Gastroesophageal sphincter (tissue), 3 donors: ENCODE data around the gene MYO15A.

Source experiments
- POLR2A ChIP-seq, 2 donors: fragments of 450-650 bp; IDR thresholded peaks; one replicate each; pipeline ENCODE4 v1.6.1; 2017; ENCODE audit warnings: antibody characterized with exemption in 2 of 2, mild to moderate bottlenecking in 2 of 2, moderate library complexity in 1 of 2
- POLR2AphosphoS5 ChIP-seq: sonication (generic); formaldehyde crosslinking; IDR thresholded peaks from one replicate; pipeline ENCODE4 v1.6.1; 2017; ENCODE audit warnings: antibody characterized with exemption
- TF ChIP-seq, protein P1 (sequence below), 4 experiments: fragments of 200-600 bp in 2 of 4; fragments of 450-650 bp in 2 of 4; sonication (generic) in 1 of 4; IDR thresholded peaks; one replicate each; pipeline ENCODE4 v1.5.1; 2017 to 2019; ENCODE audit warnings: antibody characterized with exemption in 4 of 4, mild to moderate bottlenecking in 2 of 4, moderate library complexity in 2 of 4

DNA sequence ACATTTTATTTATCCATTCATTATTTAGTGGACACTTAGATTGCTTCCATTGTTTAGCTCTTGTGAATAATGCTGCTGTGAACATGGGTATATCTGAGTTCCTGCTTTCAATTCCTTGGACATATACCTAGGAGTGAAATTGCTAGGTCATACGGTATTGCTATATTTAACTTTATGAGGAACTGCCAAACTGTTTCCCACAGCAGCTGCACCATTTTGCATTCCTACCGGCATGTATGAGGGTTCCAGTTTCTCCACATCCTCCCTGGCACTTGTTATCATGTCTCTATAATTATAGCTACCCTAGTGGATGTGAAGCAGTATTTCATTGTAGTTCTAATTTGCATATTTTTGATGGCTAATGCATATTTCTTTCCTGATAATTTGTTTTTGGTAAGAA lies 44.5 kb upstream of the MYO15A start:
- TF ChIP-seq POLR2AphosphoS5, result no peak
- no peak for TF ChIP-seq POLR2A (IDR thresholded peaks at IDR 0.05)
- TF ChIP-seq, protein P1, sequence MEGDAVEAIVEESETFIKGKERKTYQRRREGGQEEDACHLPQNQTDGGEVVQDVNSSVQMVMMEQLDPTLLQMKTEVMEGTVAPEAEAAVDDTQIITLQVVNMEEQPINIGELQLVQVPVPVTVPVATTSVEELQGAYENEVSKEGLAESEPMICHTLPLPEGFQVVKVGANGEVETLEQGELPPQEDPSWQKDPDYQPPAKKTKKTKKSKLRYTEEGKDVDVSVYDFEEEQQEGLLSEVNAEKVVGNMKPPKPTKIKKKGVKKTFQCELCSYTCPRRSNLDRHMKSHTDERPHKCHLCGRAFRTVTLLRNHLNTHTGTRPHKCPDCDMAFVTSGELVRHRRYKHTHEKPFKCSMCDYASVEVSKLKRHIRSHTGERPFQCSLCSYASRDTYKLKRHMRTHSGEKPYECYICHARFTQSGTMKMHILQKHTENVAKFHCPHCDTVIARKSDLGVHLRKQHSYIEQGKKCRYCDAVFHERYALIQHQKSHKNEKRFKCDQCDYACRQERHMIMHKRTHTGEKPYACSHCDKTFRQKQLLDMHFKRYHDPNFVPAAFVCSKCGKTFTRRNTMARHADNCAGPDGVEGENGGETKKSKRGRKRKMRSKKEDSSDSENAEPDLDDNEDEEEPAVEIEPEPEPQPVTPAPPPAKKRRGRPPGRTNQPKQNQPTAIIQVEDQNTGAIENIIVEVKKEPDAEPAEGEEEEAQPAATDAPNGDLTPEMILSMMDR (IDR thresholded peaks at IDR 0.05), result no peak
